ENCODE results near the gene PRICKLE2. TPM values are rescaled to one million over a fixed set of nuclear protein-coding genes. Genes with fewer than 3 reads are reported as not detected.

Gene PRICKLE2
- total and polyA plus RNA-seq, 10 of the 15 experiments (the other 5 are each of a cell fraction or from before 2014, with no cell fraction given) = 0.11 to 2.6 (median 0.69) TPM

- no peak overlapping the region for H2AFZ ChIP-seq (ENCODE audit: control insufficient read depth, low read depth, low read length)
- H3K27me3 ChIP-seq (replicated peaks in 1 of 2; ENCODE audit: control insufficient read depth in 2 of 2, insufficient read depth in 2 of 2, low read length in 1 of 2) = no peaks in the 10 kb centered on the region; a peak in 1 of 4 replicates
- in situ Hi-C loops (cut with MboI) = no loop called here
- no TSS peak for BruUV-seq (replicated peaks)
- no peak for ATAC-seq
- no peak overlapping the region for H3K4me2 ChIP-seq (ENCODE audit: control insufficient read depth, insufficient read depth)
- 0% methylated on average over 2 of the region's 2 CpGs for WGBS (ENCODE audit: insufficient coverage, insufficient replicate concordance, low lambda C conversion rate, missing lambda C conversion rate)
- no peaks in the 10 kb centered on the region for H3K4me1 ChIP-seq (ENCODE audit: control insufficient read depth, insufficient read depth, low read length)
- RAD21 ChIA-PET (ENCODE audit: unreplicated experiment) = no interaction called here
- intact Hi-C loops (cut with micrococcal nuclease; ENCODE audit: unreplicated experiment) = no loop called here
- H4K20me1 ChIP-seq (ENCODE audit: control insufficient read depth, insufficient read depth) = no peaks in the 10 kb centered on the region
- POLR2A ChIA-PET = no interaction called here
- TF ChIP-seq CHD1 (IDR thresholded peaks at IDR 0.05; ENCODE audit: low read depth, low read length) (no peak), ZNF592 (IDR thresholded peaks at IDR 0.05) (no peak), CREM (IDR thresholded peaks at IDR 0.05; ENCODE audit: low read depth) (no peak), TBL1XR1 (IDR thresholded peaks at IDR 0.05; ENCODE audit: low read depth, low read length) (no peak), SMAD5 (IDR thresholded peaks at IDR 0.05; ENCODE audit: low read depth) (no peak)
- TF ChIP-seq, protein P1, sequence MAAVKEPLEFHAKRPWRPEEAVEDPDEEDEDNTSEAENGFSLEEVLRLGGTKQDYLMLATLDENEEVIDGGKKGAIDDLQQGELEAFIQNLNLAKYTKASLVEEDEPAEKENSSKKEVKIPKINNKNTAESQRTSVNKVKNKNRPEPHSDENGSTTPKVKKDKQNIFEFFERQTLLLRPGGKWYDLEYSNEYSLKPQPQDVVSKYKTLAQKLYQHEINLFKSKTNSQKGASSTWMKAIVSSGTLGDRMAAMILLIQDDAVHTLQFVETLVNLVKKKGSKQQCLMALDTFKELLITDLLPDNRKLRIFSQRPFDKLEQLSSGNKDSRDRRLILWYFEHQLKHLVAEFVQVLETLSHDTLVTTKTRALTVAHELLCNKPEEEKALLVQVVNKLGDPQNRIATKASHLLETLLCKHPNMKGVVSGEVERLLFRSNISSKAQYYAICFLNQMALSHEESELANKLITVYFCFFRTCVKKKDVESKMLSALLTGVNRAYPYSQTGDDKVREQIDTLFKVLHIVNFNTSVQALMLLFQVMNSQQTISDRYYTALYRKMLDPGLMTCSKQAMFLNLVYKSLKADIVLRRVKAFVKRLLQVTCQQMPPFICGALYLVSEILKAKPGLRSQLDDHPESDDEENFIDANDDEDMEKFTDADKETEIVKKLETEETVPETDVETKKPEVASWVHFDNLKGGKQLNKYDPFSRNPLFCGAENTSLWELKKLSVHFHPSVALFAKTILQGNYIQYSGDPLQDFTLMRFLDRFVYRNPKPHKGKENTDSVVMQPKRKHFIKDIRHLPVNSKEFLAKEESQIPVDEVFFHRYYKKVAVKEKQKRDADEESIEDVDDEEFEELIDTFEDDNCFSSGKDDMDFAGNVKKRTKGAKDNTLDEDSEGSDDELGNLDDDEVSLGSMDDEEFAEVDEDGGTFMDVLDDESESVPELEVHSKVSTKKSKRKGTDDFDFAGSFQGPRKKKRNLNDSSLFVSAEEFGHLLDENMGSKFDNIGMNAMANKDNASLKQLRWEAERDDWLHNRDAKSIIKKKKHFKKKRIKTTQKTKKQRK (IDR thresholded peaks at IDR 0.05; ENCODE audit: low read depth, low read length) = no peak
- no peak overlapping the region for H3K4me3 ChIP-seq
- CTCF ChIA-PET = no interaction called here
- no peak for DNase-seq (ENCODE audit: low read depth, low spot score)
- no peak overlapping the region for H3K9ac ChIP-seq (ENCODE audit: control insufficient read depth, insufficient read depth, low read length)
- H3K27ac ChIP-seq (ENCODE audit: control insufficient read depth, insufficient read depth) = no peak overlapping the region
- no peaks in the 10 kb centered on the region for H3K79me2 ChIP-seq (ENCODE audit: control insufficient read depth, insufficient read depth, low read length)
- FAIRE-seq = no peak
- H3K9me3 ChIP-seq (replicated peaks; ENCODE audit: control insufficient read depth, insufficient read depth, low read length) = no peaks in the 10 kb centered on the region
- SMC1A ChIA-PET (ENCODE audit: uncharacterized antibody, unreplicated experiment) = no interaction called here
- H3K36me3 ChIP-seq (ENCODE audit: control insufficient read depth in 2 of 2, insufficient read depth in 2 of 2, low read length in 1 of 2) = no peaks in the 10 kb centered on the region
Observed at GRCh38 chr3:64102147-64102546, 123.1 kb downstream of the PRICKLE2 start.

Data from GM12878 (cell line).